CD4-positive, CD25-positive, alpha-beta regulatory T cell (primary cell): ENCODE data around the gene ELP5. TPM values are rescaled to one million over a fixed set of nuclear protein-coding genes. Genes with fewer than 3 reads are reported as not detected.

Source experiments
- ATAC-seq, 2 donors: fragments of 150-1000 bp; cut with Tn5 transposase; one replicate each; pipeline ENCODE4 v1.10.0; 2021; ENCODE audit warnings: low read depth in 2 of 2, moderate number of reproducible peaks in 2 of 2, moderate library complexity in 1 of 2
- DNase-seq, 3 donors: peaks; one replicate each; pipeline versions ENCODE4 v3.0.0 to v3.0.0-alpha.2; 2012 to 2022; ENCODE audit warnings: mixed read lengths in 1 of 3
- H3K27ac ChIP-seq: one replicate; pipeline ENCODE4 v1.7.0; 2013; ENCODE audit warnings: mild to moderate bottlenecking, low read length; ENCODE audit not compliant: insufficient read depth, poor library complexity, severe bottlenecking
- H3K27me3 ChIP-seq: one replicate; pipeline ENCODE4 v1.7.0; 2013; ENCODE audit warnings: low read length; ENCODE audit not compliant: control insufficient read depth, insufficient read depth
- H3K36me3 ChIP-seq: one replicate; pipeline ENCODE4 v1.7.0; 2013; ENCODE audit warnings: mild to moderate bottlenecking, low read length, moderate library complexity; ENCODE audit not compliant: control insufficient read depth, insufficient read depth
- H3K4me1 ChIP-seq: 2 replicates; pipeline ENCODE4 v1.7.0; 2013; ENCODE audit warnings: mild to moderate bottlenecking, low read length; ENCODE audit not compliant: insufficient read depth, control insufficient read depth, poor library complexity, severe bottlenecking
- H3K4me3 ChIP-seq: one replicate; pipeline ENCODE4 v1.7.0; 2013; ENCODE audit warnings: low read depth, mild to moderate bottlenecking, low read length, moderate library complexity
- H3K9me3 ChIP-seq, 2 experiments: 1 replicate in 1 of 2; 2 replicates in 1 of 2; pipeline ENCODE4 v1.7.0; 2013; ENCODE audit warnings: low read length in 2 of 2, mild to moderate bottlenecking in 1 of 2, moderate library complexity in 1 of 2; ENCODE audit not compliant: control insufficient read depth in 2 of 2
- H3K27ac Mint-ChIP-seq, 3 donors: one replicate each; pipeline ENCODE4 v1.8.0; 2020 to 2022; ENCODE audit warnings: mild to moderate bottlenecking in 3 of 3, mixed read lengths in 3 of 3, moderate library complexity in 2 of 3
- H3K27me3 Mint-ChIP-seq: one replicate; pipeline ENCODE4 v1.8.0; 2022; ENCODE audit warnings: mild to moderate bottlenecking, mixed read lengths
- H3K36me3 Mint-ChIP-seq: one replicate; pipeline ENCODE4 v1.8.0; 2020; ENCODE audit warnings: mixed read lengths
- H3K4me1 Mint-ChIP-seq, 4 donors: one replicate each; pipeline ENCODE4 v1.8.0; 2020 to 2022; ENCODE audit warnings: mixed read lengths in 4 of 4, mild to moderate bottlenecking in 1 of 4
- H3K4me3 Mint-ChIP-seq, 4 donors: one replicate each; pipeline ENCODE4 v1.8.0; 2020 to 2022; ENCODE audit warnings: mild to moderate bottlenecking in 4 of 4, mixed read lengths in 4 of 4, moderate library complexity in 3 of 4
- H3K9me3 Mint-ChIP-seq, 7 donors: one replicate each; pipeline ENCODE4 v1.8.0; 2020 to 2022; ENCODE audit warnings: mixed read lengths in 7 of 7, mild to moderate bottlenecking in 3 of 7, moderate library complexity in 2 of 7
- polyA plus RNA-seq, 4 donors: library from polyadenylated mRNA; unstranded; fragments of 300-500 nt; fragmentation: Illumina TruSeq; gene quantifications; one replicate each; pipeline ENCODE4 v1.2.3, GENCODE V29; 2021
- total RNA-seq: library from RNA; stranded (reverse); gene quantifications from one replicate; pipeline ENCODE4 v1.2.3, GENCODE V29; 2022

Gene ELP5
- total and polyA plus RNA-seq, 5 donors from 2014 or later, result 31.6 to 74.0 (median 56.1) TPM

DNA sequence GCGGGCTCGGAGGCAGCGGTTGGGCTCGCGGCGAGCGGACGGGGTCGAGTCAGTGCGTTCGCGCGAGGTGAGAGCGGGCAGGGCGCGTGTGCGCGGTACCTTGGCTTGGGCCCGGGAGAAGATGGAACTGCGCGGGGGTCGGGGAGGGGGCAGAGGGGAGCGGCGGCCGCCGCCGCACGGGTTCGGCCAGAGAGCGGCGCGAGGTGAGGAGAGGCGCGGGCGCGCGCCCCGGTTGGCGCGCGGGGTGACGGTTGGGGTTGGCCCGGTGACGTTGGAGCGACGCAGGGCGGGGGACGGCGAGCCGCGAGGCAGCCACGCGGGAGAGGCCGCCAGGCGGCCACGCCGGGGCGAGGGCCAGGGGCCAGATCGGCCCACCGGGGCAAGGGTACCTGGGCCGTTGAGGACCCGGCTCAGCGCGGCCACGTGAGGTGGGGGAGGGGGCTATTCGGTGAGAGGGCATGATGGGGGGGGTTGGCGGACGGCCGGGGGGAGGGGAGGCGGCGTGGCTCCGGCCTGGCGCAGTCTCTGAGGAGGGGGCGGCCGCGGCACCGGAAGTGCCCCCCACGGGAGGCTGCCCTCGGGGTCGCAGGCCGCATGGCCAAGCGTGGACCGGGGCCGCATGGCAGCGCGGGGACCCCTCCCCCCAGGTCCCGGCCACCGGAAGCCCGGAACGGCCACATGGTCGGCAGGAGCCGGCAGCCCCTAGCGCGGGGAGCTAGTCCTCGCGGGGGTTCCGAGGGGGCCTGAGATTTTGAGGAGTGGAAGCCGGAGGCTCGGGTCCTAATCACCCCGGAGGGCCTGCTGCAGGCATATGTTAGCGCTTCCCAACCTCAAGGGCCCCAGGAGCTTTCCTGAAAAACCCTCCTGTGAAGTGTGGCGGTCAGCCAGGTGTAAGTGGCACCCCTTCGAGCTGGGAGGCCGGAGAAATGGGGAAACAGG, 55.9 kb downstream of the ELP5 start:
- no peaks in the 10 kb centered on the region for H3K27me3 ChIP-seq
- H3K4me1 Mint-ChIP-seq, result peaks cover 6 to 48% (median 30%) of the 10 kb centered on the region in 4 donors
- peak overlapping the region; percentile 100 for H3K27ac ChIP-seq
- H3K27me3 Mint-ChIP-seq, result peaks cover 6% of the 10 kb centered on the region
- H3K36me3 ChIP-seq, result peaks cover 36% of the 10 kb centered on the region
- H3K4me3 ChIP-seq, result peak overlapping the region; percentile 97
- peak overlapping the region; percentile 93 to 98 (median 96) for H3K4me3 Mint-ChIP-seq
- H3K27ac Mint-ChIP-seq, result peak overlapping the region; percentile 99 to 100 (median 99)
- H3K9me3 ChIP-seq, result no peaks in the 10 kb centered on the region
- no peak for ATAC-seq
- peaks cover 0 to 2% (median 0%) of the 10 kb centered on the region in 7 donors for H3K9me3 Mint-ChIP-seq
- peak in 2 of 3 donors; percentile 56 to 61 for DNase-seq
- H3K4me1 ChIP-seq, result peaks cover 53% of the 10 kb centered on the region
- peaks cover 31% of the 10 kb centered on the region for H3K36me3 Mint-ChIP-seq

GRCh38 chr17:7308625-7309433, 56.8 kb downstream of the ELP5 start:
- Histone ChIP-seq H3K27me3 (no peaks in the 10 kb centered on the region), H3K36me3 (peaks cover 44% of the 10 kb centered on the region), H3K4me1 (peaks cover 60% of the 10 kb centered on the region), H3K4me3 (peak overlapping the region; percentile 97), H3K9me3 (no peaks in the 10 kb centered on the region), H3K27ac (peak overlapping the region; percentile 100)
- DNase-seq, result peak; percentile 85 to 95 (median 91)
- Mint-ChIP-seq H3K27me3 (peaks cover 6% of the 10 kb centered on the region), H3K9me3 (peaks cover 0 to 2% (median 0%) of the 10 kb centered on the region in 7 donors), H3K4me1 (peaks cover 6 to 57% (median 32%) of the 10 kb centered on the region in 4 donors), H3K4me3 (peak overlapping the region; percentile 89 to 98 (median 95)), H3K36me3 (peaks cover 35% of the 10 kb centered on the region), H3K27ac (peak overlapping the region; percentile 94 to 99 (median 98))
- peak; percentile 22 to 29 for ATAC-seq

Other genes with a start within 250 kb of the ELP5 start
Only the 30 nearest of the 35 such genes appear.
- 3.8 TPM for gene SLC16A13, start 216.2 kb upstream of the ELP5 start, total RNA-seq
- 1 to 10 TPM; 1.1 to 1.9 (median 1.5) TPM for gene SLC16A13, start 216.2 kb upstream of the ELP5 start, polyA plus RNA-seq
- 0.39 TPM for gene SLC16A11, start 208.1 kb upstream of the ELP5 start, total RNA-seq
- gene SLC16A11, start 208.1 kb upstream of the ELP5 start, polyA plus RNA-seq, result 1 to 10 TPM in 1 of 4 donors, under 1 TPM in 2, not detected in 1; 0.30 to 1.2 (median 0.67) TPM
- not detected for gene CLEC10A, start 172.0 kb upstream of the ELP5 start, total RNA-seq
- gene CLEC10A, start 172.0 kb upstream of the ELP5 start, polyA plus RNA-seq, result not detected
- not detected for gene ASGR2, start 137.4 kb upstream of the ELP5 start, total RNA-seq
- gene ASGR2, start 137.4 kb upstream of the ELP5 start, polyA plus RNA-seq, result not detected
- not detected for gene ASGR1, start 72.8 kb upstream of the ELP5 start, total RNA-seq
- under 1 TPM in 1 of 4 donors, not detected in 3; 0.24 TPM for gene ASGR1, start 72.8 kb upstream of the ELP5 start, polyA plus RNA-seq
- 2.9 TPM for gene DLG4, start 32.4 kb upstream of the ELP5 start, total RNA-seq
- under 1 TPM; 0.22 to 0.73 (median 0.42) TPM for gene DLG4, start 32.4 kb upstream of the ELP5 start, polyA plus RNA-seq
- gene ACADVL, start 32.3 kb upstream of the ELP5 start, total RNA-seq, result 277 TPM
- 10 to 100 TPM; 73.6 to 92.3 (median 84.9) TPM for gene ACADVL, start 32.3 kb upstream of the ELP5 start, polyA plus RNA-seq
- gene DVL2, start 17.7 kb upstream of the ELP5 start, total RNA-seq, result 35.8 TPM
- 10 to 100 TPM; 10.5 to 19.4 (median 15.7) TPM for gene DVL2, start 17.7 kb upstream of the ELP5 start, polyA plus RNA-seq
- gene PHF23, start 12.8 kb upstream of the ELP5 start, total RNA-seq, result 16.0 TPM
- gene PHF23, start 12.8 kb upstream of the ELP5 start, polyA plus RNA-seq, result 10 to 100 TPM; 17.0 to 24.8 (median 21.2) TPM
- gene GABARAP, start 9.8 kb upstream of the ELP5 start, total RNA-seq, result 227 TPM
- 1,000 to 10,000 TPM in 2 of 4 donors, 100 to 1,000 TPM in 2; 939 to 1,205 (median 986) TPM for gene GABARAP, start 9.8 kb upstream of the ELP5 start, polyA plus RNA-seq
- gene CTDNEP1, start 481 bp upstream of the ELP5 start, total RNA-seq, result 114 TPM
- gene CTDNEP1, start 481 bp upstream of the ELP5 start, polyA plus RNA-seq, result 10 to 100 TPM; 33.0 to 40.7 (median 38.8) TPM
- not detected for gene CLDN7, start 10.3 kb downstream of the ELP5 start, total RNA-seq
- gene CLDN7, start 10.3 kb downstream of the ELP5 start, polyA plus RNA-seq, result 1 to 10 TPM in 2 of 4 donors, under 1 TPM in 2; 0.55 to 2.0 (median 1.3) TPM
- gene SLC2A4, start 29.5 kb downstream of the ELP5 start, total RNA-seq, result not detected
- gene SLC2A4, start 29.5 kb downstream of the ELP5 start, polyA plus RNA-seq, result not detected
- gene YBX2, start 42.4 kb downstream of the ELP5 start, total RNA-seq, result not detected
- not detected for gene YBX2, start 42.4 kb downstream of the ELP5 start, polyA plus RNA-seq
- 485 TPM for gene EIF5A, start 55.4 kb downstream of the ELP5 start, total RNA-seq
- 100 to 1,000 TPM; 210 to 631 (median 398) TPM for gene EIF5A, start 55.4 kb downstream of the ELP5 start, polyA plus RNA-seq
- gene GPS2, start 63.1 kb downstream of the ELP5 start, total RNA-seq, result 129 TPM
- 100 to 1,000 TPM in 2 of 4 donors, 10 to 100 TPM in 2; 79.3 to 107 (median 96.5) TPM for gene GPS2, start 63.1 kb downstream of the ELP5 start, polyA plus RNA-seq
- gene NEURL4, start 77.1 kb downstream of the ELP5 start, total RNA-seq, result 39.5 TPM
- 1 to 10 TPM in 2 of 4 donors, under 1 TPM in 2; 0.27 to 1.2 (median 0.83) TPM for gene NEURL4, start 77.1 kb downstream of the ELP5 start, polyA plus RNA-seq
- 723 TPM for gene ACAP1, start 84.3 kb downstream of the ELP5 start, total RNA-seq
- gene ACAP1, start 84.3 kb downstream of the ELP5 start, polyA plus RNA-seq, result 100 to 1,000 TPM; 194 to 259 (median 213) TPM
- 1.3 TPM for gene KCTD11, start 99.9 kb downstream of the ELP5 start, total RNA-seq
- 1 to 10 TPM; 2.6 to 4.0 (median 2.9) TPM for gene KCTD11, start 99.9 kb downstream of the ELP5 start, polyA plus RNA-seq
- not detected for gene TMEM95, start 102.9 kb downstream of the ELP5 start, total RNA-seq
- not detected for gene TMEM95, start 102.9 kb downstream of the ELP5 start, polyA plus RNA-seq
- gene TNK1, start 128.9 kb downstream of the ELP5 start, total RNA-seq, result 4.8 TPM
- gene TNK1, start 128.9 kb downstream of the ELP5 start, polyA plus RNA-seq, result 1 to 10 TPM in 3 of 4 donors, under 1 TPM in 1; 0.42 to 3.8 (median 1.4) TPM
- 113 TPM for gene PLSCR3, start 142.3 kb downstream of the ELP5 start, total RNA-seq
- 100 to 1,000 TPM; 148 to 174 (median 153) TPM for gene PLSCR3, start 142.3 kb downstream of the ELP5 start, polyA plus RNA-seq
- gene TMEM256, start 151.9 kb downstream of the ELP5 start, total RNA-seq, result 23.0 TPM
- 10 to 100 TPM; 64.9 to 80.9 (median 66.7) TPM for gene TMEM256, start 151.9 kb downstream of the ELP5 start, polyA plus RNA-seq
- gene NLGN2, start 155.6 kb downstream of the ELP5 start, total RNA-seq, result 3.6 TPM
- gene NLGN2, start 155.6 kb downstream of the ELP5 start, polyA plus RNA-seq, result not detected
- gene SPEM1, start 168.1 kb downstream of the ELP5 start, total RNA-seq, result not detected
- not detected for gene SPEM1, start 168.1 kb downstream of the ELP5 start, polyA plus RNA-seq
- not detected for gene SPEM2, start 173.4 kb downstream of the ELP5 start, total RNA-seq
- not detected for gene SPEM2, start 173.4 kb downstream of the ELP5 start, polyA plus RNA-seq
- gene SPEM3, start 176.6 kb downstream of the ELP5 start, total RNA-seq, result not detected
- gene SPEM3, start 176.6 kb downstream of the ELP5 start, polyA plus RNA-seq, result not detected
- gene TMEM102, start 183.2 kb downstream of the ELP5 start, total RNA-seq, result 16.8 TPM
- 10 to 100 TPM; 22.3 to 28.4 (median 24.2) TPM for gene TMEM102, start 183.2 kb downstream of the ELP5 start, polyA plus RNA-seq
- gene FGF11, start 187.3 kb downstream of the ELP5 start, total RNA-seq, result 3.3 TPM
- gene FGF11, start 187.3 kb downstream of the ELP5 start, polyA plus RNA-seq, result under 1 TPM in 3 of 4 donors, not detected in 1; 0.07 to 0.27 (median 0.18) TPM
- gene CHRNB1, start 192.8 kb downstream of the ELP5 start, total RNA-seq, result 7.6 TPM
- gene CHRNB1, start 192.8 kb downstream of the ELP5 start, polyA plus RNA-seq, result 10 to 100 TPM; 18.0 to 28.7 (median 27.0) TPM